ENCODE measurements around the gene PCA3. TPM values are rescaled to one million over a fixed set of nuclear protein-coding genes. Genes with fewer than 3 reads are reported as not detected.

The PCA3 gene
- total and polyA plus RNA-seq, 2 experiments from 2014 or later = not detected

GRCh38 chr9:76812591-76812990 is 48.4 kb downstream of the PCA3 start:
- Histone ChIP-seq H3K4me1 (ENCODE audit: low read depth) (no peaks in the 10 kb centered on the region), H3K4me3 (no peak overlapping the region), H3K36me3 (no peaks in the 10 kb centered on the region), H3K27ac (no peak overlapping the region), H3K27me3 (no peaks in the 10 kb centered on the region), H3K9me3 (ENCODE audit: low read depth) (no peaks in the 10 kb centered on the region)
- DNase-seq (ENCODE audit: low read depth in 1 of 2, low spot score in 1 of 2) = no peak
- TF ChIP-seq CTCF (IDR thresholded peaks at IDR 0.05; ENCODE audit: low read depth, low read length) = no peak

- no peak overlapping the region for H3K4me3 ChIP-seq
- H3K36me3 ChIP-seq = no peaks in the 10 kb centered on the region
- H3K27me3 ChIP-seq = no peaks in the 10 kb centered on the region
- no peaks in the 10 kb centered on the region for H3K4me1 ChIP-seq (ENCODE audit: low read depth)
- no peak for TF ChIP-seq CTCF (IDR thresholded peaks at IDR 0.05; ENCODE audit: low read depth, low read length)
- peak in 1 of 2 donors; percentile 38 for DNase-seq (ENCODE audit: low read depth in 1 of 2, low spot score in 1 of 2)
- H3K27ac ChIP-seq = no peak overlapping the region
- H3K9me3 ChIP-seq (ENCODE audit: low read depth) = no peaks in the 10 kb centered on the region
Measured at GRCh38 chr9:76817489-76817888, 53.3 kb downstream of the PCA3 start.

GRCh38 chr9:76818271-76818670 is 54.0 kb downstream of the PCA3 start:
- peak in 1 of 2 donors; percentile 98 for DNase-seq (ENCODE audit: low read depth in 1 of 2, low spot score in 1 of 2)
- TF ChIP-seq CTCF (IDR thresholded peaks at IDR 0.05; ENCODE audit: low read depth, low read length) = no peak

GRCh38 chr9:76820431-76820830 is 56.2 kb downstream of the PCA3 start:
- Histone ChIP-seq H3K36me3 (no peaks in the 10 kb centered on the region), H3K27me3 (no peaks in the 10 kb centered on the region), H3K27ac (no peak overlapping the region), H3K4me1 (ENCODE audit: low read depth) (no peaks in the 10 kb centered on the region), H3K4me3 (no peak overlapping the region), H3K9me3 (ENCODE audit: low read depth) (no peaks in the 10 kb centered on the region)
- TF ChIP-seq CTCF (IDR thresholded peaks at IDR 0.05; ENCODE audit: low read depth, low read length) = no peak
- DNase-seq (ENCODE audit: low read depth in 1 of 2, low spot score in 1 of 2) = no peak

More at GRCh38 chr9:76818271-76818670, 54.0 kb downstream of the PCA3 start:
- Histone ChIP-seq H3K27me3 (no peaks in the 10 kb centered on the region), H3K27ac (no peak overlapping the region), H3K36me3 (no peaks in the 10 kb centered on the region), H3K4me1 (ENCODE audit: low read depth) (no peaks in the 10 kb centered on the region), H3K9me3 (ENCODE audit: low read depth) (no peaks in the 10 kb centered on the region), H3K4me3 (no peak overlapping the region)

GRCh38 chr9:76827296-76828080 is 63.2 kb downstream of the PCA3 start:
- no peak for TF ChIP-seq CTCF (IDR thresholded peaks at IDR 0.05; ENCODE audit: low read depth, low read length)
- Histone ChIP-seq H3K36me3 (no peaks in the 10 kb centered on the region), H3K27ac (no peak overlapping the region), H3K4me3 (no peak overlapping the region), H3K27me3 (no peaks in the 10 kb centered on the region), H3K4me1 (ENCODE audit: low read depth) (no peaks in the 10 kb centered on the region), H3K9me3 (ENCODE audit: low read depth) (no peaks in the 10 kb centered on the region)
- no peak for DNase-seq (ENCODE audit: low read depth in 1 of 2, low spot score in 1 of 2)

Measured in cardiac muscle cell (in vitro differentiated cells and primary cell).